ENCODE measurements around the gene HOXD4.
A peak's percentile ranks its signal among the peaks of the same experiment; 100 is the strongest.

DNA sequence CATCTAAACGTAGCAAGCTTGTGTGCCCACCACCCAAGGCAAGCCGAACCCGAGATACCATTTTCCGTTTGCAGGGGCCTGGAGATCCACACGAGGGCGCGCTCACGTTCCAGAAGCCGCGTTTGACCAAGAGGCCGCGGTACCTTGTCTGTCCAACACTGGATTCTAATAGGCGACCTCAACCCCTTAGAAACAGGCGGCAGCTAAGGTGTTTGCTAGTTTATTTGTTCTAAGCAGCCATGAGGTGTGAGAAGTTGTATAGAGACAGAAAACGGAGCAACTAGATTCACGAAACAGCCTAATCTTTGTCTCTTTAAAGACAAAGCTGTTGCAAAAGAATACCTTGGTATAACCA, 40.1 kb upstream of the HOXD4 start:
- no peak for TF ChIP-seq POLR2A (IDR thresholded peaks at IDR 0.05)
- TF ChIP-seq, protein P1, sequence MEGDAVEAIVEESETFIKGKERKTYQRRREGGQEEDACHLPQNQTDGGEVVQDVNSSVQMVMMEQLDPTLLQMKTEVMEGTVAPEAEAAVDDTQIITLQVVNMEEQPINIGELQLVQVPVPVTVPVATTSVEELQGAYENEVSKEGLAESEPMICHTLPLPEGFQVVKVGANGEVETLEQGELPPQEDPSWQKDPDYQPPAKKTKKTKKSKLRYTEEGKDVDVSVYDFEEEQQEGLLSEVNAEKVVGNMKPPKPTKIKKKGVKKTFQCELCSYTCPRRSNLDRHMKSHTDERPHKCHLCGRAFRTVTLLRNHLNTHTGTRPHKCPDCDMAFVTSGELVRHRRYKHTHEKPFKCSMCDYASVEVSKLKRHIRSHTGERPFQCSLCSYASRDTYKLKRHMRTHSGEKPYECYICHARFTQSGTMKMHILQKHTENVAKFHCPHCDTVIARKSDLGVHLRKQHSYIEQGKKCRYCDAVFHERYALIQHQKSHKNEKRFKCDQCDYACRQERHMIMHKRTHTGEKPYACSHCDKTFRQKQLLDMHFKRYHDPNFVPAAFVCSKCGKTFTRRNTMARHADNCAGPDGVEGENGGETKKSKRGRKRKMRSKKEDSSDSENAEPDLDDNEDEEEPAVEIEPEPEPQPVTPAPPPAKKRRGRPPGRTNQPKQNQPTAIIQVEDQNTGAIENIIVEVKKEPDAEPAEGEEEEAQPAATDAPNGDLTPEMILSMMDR (IDR thresholded peaks at IDR 0.05), result peak in 2 of 3 experiments; percentile 26 to 69
